Gastroesophageal sphincter (tissue), 3 donors: ENCODE results near the gene MRPL9.
"Not testable (repeated sequence)": the region's sequence is repeated elsewhere in the genome, so short reads cannot be mapped to it uniquely, and the experiment has no call there.

ENCODE experiments used
- CTCF ChIP-seq, 4 experiments: fragments of 200-600 bp in 2 of 4; fragments of 450-650 bp in 2 of 4; sonication (generic) in 1 of 4; IDR thresholded peaks; one replicate each; pipeline ENCODE4 v1.5.1; 2017 to 2019; ENCODE audit warnings: antibody characterized with exemption in 4 of 4, mild to moderate bottlenecking in 2 of 4, moderate library complexity in 2 of 4
- POLR2AphosphoS5 ChIP-seq: sonication (generic); formaldehyde crosslinking; IDR thresholded peaks from one replicate; pipeline ENCODE4 v1.6.1; 2017; ENCODE audit warnings: antibody characterized with exemption

- TF ChIP-seq CTCF (IDR thresholded peaks at IDR 0.05); POLR2AphosphoS5: not testable (repeated sequence)
These were observed 29.3 kb downstream of the MRPL9 start for GRCh38 chr1:151733995-151734394.
